DMS53 treated with DMSO at 0.1 percent for 48 hours (cell line): ENCODE data around the gene MYH16.
"Not testable (repeated sequence)": the region's sequence is repeated elsewhere in the genome, so short reads cannot be mapped to it uniquely, and the experiment has no call there.

Experiments used
- DNase-seq: peaks from one replicate; lab custom pipeline; 2025; ENCODE audit not compliant: unreplicated experiment; lab: John Stamatoyannopoulos, UW

MYH16 gene

GRCh38 chr7:99350641-99351040 lies 78.0 kb downstream of the MYH16 start:
- DNase-seq = not testable (repeated sequence)

- DNase-seq = no peak
Measured at GRCh38 chr7:99352247-99352646, 79.6 kb downstream of the MYH16 start.

- no peak for DNase-seq
Measured at GRCh38 chr7:99355098-99355497, 82.5 kb downstream of the MYH16 start.

DNA sequence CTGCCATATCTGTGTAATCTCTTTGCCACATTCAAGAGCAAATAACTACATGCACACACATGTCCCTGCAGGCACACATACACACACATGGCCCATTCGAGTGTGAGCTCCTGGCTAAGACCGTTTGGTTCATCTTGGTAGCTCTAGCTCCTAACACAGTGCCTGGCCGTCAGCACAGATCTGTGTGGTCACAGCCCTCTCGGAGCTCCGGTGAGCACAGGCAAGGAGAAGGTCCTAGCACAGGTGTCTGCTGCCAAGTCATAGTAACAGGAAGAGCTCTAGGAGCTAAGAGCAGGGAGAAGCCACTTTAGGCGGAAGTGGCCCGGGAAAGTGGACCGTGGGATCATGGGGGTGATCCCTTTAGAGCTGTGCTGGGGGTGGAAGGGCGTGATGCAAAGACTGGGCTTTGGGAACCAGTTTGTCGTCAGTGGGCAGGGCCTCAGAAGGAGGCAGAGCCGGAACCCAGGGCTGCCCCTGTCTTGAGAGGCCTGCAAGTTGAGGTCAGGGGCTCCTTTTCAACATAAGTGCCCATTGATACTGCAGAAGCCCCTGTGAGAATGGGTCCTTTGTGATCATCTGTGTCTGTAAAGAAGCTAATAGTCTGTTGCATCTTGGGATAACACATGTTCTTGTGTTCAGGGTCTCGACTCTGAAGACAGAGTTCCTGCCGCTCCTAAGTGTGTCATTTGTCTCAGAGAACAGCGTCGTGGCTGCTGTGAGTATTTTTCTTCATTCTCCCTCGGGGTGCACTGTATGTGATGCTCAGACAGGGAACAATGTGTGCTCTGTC lies 85.3 kb downstream of the MYH16 start:
- no peak for DNase-seq

- DNase-seq = not testable (repeated sequence)
Measured at GRCh38 chr7:99358521-99358920, 85.9 kb downstream of the MYH16 start.

GRCh38 chr7:99359465-99360154 lies 87.0 kb downstream of the MYH16 start:
- DNase-seq = no peak
